Urinary bladder (tissue), 4 donors: ENCODE measurements around the gene ERBIN. TPM values are rescaled to one million over a fixed set of nuclear protein-coding genes. Genes with fewer than 3 reads are reported as not detected.

Experiments
- DNase-seq: peaks from one replicate; pipeline ENCODE4 v3.0.0-alpha.2; 2015; ENCODE audit errors: extremely low spot score
- H3K27ac ChIP-seq: one replicate; pipeline ENCODE4 v1.5.1; 2013; ENCODE audit warnings: low read depth, mild to moderate bottlenecking, moderate library complexity
- H3K36me3 ChIP-seq: one replicate; pipeline ENCODE4 v1.6.1; 2013; ENCODE audit warnings: mild to moderate bottlenecking, moderate library complexity; ENCODE audit not compliant: insufficient read depth
- H3K4me1 ChIP-seq: one replicate; pipeline ENCODE4 v1.6.1; 2013; ENCODE audit warnings: mild to moderate bottlenecking, moderate library complexity; ENCODE audit not compliant: insufficient read depth
- H3K4me3 ChIP-seq: one replicate; pipeline ENCODE4 v1.5.1; 2013; ENCODE audit warnings: low read depth, low read length
- WGBS: extraction: QIAGEN DNeasy Blood & Tissue Kit; methylation state at CpG from one replicate; pipeline ENCODE4 v1.1.7; 2013; 5-methylcytosine and 5-hydroxymethylcytosine counted together
- polyA plus RNA-seq: library from polyadenylated mRNA; stranded (reverse); fragments of 200-250 nt; gene quantifications from one replicate; pipeline ENCODE4 v1.2.3, GENCODE V29; 2013
- small RNA-seq: library from RNA; depleted of rRNA; stranded (forward); fragments of <200 nt; gene quantifications from one replicate; pipeline ENCODE3, GENCODE V24; 2014
- total RNA-seq: library from RNA; depleted of rRNA; stranded (reverse); fragments of >200 nt; gene quantifications from one replicate; pipeline ENCODE4 v1.2.3, GENCODE V29; 2014
- donor health status: healthy with polysubstance abuse.
- donor health status: healthy.

Gene ERBIN
- total and polyA plus RNA-seq, 2 donors: 22.3 to 225 TPM

GRCh38 chr5:66100851-66101250 lies 174.5 kb downstream of the ERBIN start:
- H3K27ac ChIP-seq: no peak overlapping the region
- no peak for DNase-seq
- H3K4me3 ChIP-seq: no peak overlapping the region
- no peaks in the 10 kb centered on the region for H3K4me1 ChIP-seq
- 100% methylated on average over 2 of the region's 2 CpGs for WGBS
- H3K36me3 ChIP-seq: no peaks in the 10 kb centered on the region

GRCh38 chr5:66113160-66113559 lies 186.8 kb downstream of the ERBIN start:
- Histone ChIP-seq H3K4me3 (no peak overlapping the region), H3K36me3 (no peaks in the 10 kb centered on the region), H3K27ac (no peak overlapping the region), H3K4me1 (no peaks in the 10 kb centered on the region)
- WGBS: 85% methylated on average over 2 of the region's 2 CpGs
- no peak for DNase-seq

- Histone ChIP-seq H3K36me3 (no peaks in the 10 kb centered on the region), H3K27ac (no peak overlapping the region), H3K4me1 (no peaks in the 10 kb centered on the region), H3K4me3 (no peak overlapping the region)
- DNase-seq: no peak
- 65% methylated on average over 4 of the region's 4 CpGs for WGBS
Measured at GRCh38 chr5:66118304-66118703, 191.9 kb downstream of the ERBIN start.

GRCh38 chr5:66122379-66123034 lies 196.1 kb downstream of the ERBIN start:
- Histone ChIP-seq H3K4me3 (no peak overlapping the region), H3K4me1 (no peaks in the 10 kb centered on the region), H3K27ac (no peak overlapping the region), H3K36me3 (no peaks in the 10 kb centered on the region)
- 83% methylated on average over 2 of the region's 2 CpGs for WGBS
- no peak for DNase-seq

GRCh38 chr5:66129144-66129543 lies 202.8 kb downstream of the ERBIN start:
- Histone ChIP-seq H3K36me3 (no peaks in the 10 kb centered on the region), H3K27ac (no peak overlapping the region), H3K4me3 (no peak overlapping the region), H3K4me1 (no peaks in the 10 kb centered on the region)
- DNase-seq: no peak
- 78% methylated on average over 4 of the region's 4 CpGs for WGBS

- Histone ChIP-seq H3K27ac (no peak overlapping the region), H3K36me3 (no peaks in the 10 kb centered on the region), H3K4me1 (no peaks in the 10 kb centered on the region), H3K4me3 (no peak overlapping the region)
- DNase-seq: no peak
- WGBS: 97% methylated on average over 1 of the region's 1 CpG
Measured at GRCh38 chr5:66130493-66130892, 204.1 kb downstream of the ERBIN start.

Small RNA genes within 50 kb of the gene (small RNA-seq; reads per million reads assigned to genes)
- not detected for gene RF00598

Other genes starting within 250 kb of the ERBIN start
- 11.5 TPM for gene SGTB, start 204.5 kb upstream of the ERBIN start, total RNA-seq
- 4.0 TPM for gene SGTB, start 204.5 kb upstream of the ERBIN start, polyA plus RNA-seq
- gene NLN, start 204.4 kb upstream of the ERBIN start, total RNA-seq: 16.0 TPM
- 4.4 TPM for gene NLN, start 204.4 kb upstream of the ERBIN start, polyA plus RNA-seq
- 236 TPM for gene SREK1, start 217.7 kb downstream of the ERBIN start, total RNA-seq
- 27.8 TPM for gene SREK1, start 217.7 kb downstream of the ERBIN start, polyA plus RNA-seq